ENCODE measurements around the gene RAP1GAP2. TPM values are rescaled to one million over a fixed set of nuclear protein-coding genes. Genes with fewer than 3 reads are reported as not detected.
"Not testable (repeated sequence)": the region's sequence is repeated elsewhere in the genome, so short reads cannot be mapped to it uniquely, and the experiment has no call there.

RAP1GAP2 gene
- total RNA-seq, 2 donors from 2014 or later = 77.3 to 109 TPM

DNA sequence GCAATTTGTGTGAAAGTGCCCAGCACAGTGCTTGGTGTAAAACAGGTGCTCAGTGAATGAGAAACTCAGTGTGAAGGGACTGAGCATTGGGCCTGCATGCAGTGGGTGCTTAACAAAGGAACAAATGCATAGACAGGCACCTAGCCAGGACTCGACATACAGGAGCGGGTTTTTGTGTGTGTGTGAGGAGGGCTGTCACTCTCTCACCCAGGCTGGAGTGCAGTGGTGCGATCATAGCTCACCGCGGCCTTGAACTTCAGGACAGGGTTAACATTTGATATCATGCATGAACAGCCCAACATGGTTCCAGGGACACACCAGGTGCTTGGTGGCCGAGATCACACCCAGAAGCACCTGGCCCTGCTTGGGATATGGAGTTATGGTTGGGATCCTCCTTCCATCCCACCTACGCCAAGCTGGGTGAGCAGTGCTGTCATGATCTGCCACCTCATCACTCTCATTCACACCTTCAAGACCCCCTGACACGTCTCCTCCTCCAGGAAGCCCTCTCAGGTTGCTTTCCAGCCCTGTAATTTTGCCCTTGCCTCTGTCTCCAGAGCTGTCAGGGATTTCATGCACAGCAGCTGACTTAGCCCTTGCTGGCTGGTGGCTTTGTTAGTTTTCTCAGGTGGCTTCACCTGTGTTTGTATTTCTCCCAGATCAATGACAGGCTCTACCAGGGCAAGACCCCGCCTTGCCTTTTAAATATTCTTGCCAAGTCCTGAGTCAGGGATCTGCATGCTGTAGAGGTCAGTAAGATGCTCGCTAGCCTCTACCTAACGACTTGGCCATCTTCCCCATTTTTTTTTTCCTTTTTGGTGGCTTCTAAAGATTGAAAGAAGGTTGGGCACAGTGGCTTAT is 200.8 kb downstream of the RAP1GAP2 start:
- no peaks in the 10 kb centered on the region for H3K9me3 ChIP-seq (ENCODE audit: control insufficient read depth, low read length, poor library complexity, severe bottlenecking)
- DNase-seq = no peak
- Mint-ChIP-seq H3K4me1 (peaks cover under 1% of the 10 kb centered on the region), H3K4me3 (no peak overlapping the region), H3K36me3 (ENCODE audit: low read depth) (peaks cover 9% of the 10 kb centered on the region), H3K27me3 (no peaks in the 10 kb centered on the region), H3K27ac (peak overlapping the region; percentile 29)
- ATAC-seq = no peak

DNA sequence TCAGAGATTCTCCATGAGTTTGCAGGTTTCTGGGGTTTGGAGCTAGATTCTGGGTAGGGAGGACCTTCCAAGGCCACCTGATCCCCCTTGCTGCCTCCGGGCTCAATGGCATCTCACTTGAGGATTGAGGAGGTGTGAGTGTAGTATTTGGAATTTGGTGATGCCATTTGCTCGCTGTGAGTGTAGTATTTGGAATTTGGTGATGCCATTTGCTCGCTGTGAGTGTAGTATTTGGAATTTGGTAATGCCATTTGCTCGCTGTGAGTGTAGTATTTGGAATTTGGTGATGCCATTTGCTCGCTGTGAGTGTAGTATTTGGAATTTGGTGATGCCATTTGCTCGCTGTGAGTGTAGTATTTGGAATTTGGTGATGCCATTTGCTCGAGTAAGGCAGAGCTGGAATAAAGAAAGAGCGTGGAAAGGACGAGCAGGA is 202.2 kb downstream of the RAP1GAP2 start:
- not testable (repeated sequence) for ATAC-seq; H3K36me3 Mint-ChIP-seq (ENCODE audit: low read depth); H3K27ac Mint-ChIP-seq; H3K4me1 Mint-ChIP-seq; H3K27me3 Mint-ChIP-seq; H3K4me3 Mint-ChIP-seq; DNase-seq; H3K9me3 ChIP-seq (ENCODE audit: control insufficient read depth, low read length, poor library complexity, severe bottlenecking)

DNA sequence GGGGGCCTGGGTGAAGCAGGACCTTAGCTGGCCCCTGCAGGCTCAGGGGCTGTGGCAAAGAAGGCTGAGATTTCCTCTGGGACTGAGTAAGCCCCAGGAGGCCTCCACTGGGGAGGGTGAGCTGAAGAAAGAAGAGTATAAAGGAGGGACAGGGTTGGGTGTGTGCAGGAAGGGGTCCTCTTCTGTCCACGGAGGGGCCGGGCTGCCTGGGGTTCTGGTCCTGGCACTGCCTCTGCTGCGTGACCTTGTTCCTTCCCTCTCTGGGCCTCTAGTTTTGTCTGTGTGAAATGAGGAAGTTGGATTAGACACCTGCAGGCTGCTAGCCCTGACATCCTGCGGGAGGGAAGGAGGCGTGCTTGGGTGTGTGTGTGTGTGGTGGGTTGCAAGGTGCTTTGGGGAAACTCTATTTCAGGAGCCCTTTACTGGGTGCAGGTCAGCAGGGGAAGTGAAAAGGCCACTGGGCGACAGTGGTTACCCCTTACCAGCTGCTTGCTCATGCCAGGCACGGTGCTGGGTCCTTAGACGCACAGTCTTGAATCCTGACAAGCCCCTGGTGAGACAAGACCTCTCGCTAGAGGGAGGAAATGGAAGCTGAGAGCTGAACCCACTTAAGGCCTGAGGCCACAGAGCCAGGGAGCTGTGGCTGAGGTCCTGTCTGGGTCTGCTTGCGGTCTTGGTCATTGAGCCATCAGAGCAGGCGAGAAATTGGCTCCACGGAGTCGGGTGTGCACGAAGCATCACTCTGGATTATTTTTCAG is 206.5 kb downstream of the RAP1GAP2 start:
- no peak for DNase-seq
- no peaks in the 10 kb centered on the region for H3K9me3 ChIP-seq (ENCODE audit: control insufficient read depth, low read length, poor library complexity, severe bottlenecking)

DNA sequence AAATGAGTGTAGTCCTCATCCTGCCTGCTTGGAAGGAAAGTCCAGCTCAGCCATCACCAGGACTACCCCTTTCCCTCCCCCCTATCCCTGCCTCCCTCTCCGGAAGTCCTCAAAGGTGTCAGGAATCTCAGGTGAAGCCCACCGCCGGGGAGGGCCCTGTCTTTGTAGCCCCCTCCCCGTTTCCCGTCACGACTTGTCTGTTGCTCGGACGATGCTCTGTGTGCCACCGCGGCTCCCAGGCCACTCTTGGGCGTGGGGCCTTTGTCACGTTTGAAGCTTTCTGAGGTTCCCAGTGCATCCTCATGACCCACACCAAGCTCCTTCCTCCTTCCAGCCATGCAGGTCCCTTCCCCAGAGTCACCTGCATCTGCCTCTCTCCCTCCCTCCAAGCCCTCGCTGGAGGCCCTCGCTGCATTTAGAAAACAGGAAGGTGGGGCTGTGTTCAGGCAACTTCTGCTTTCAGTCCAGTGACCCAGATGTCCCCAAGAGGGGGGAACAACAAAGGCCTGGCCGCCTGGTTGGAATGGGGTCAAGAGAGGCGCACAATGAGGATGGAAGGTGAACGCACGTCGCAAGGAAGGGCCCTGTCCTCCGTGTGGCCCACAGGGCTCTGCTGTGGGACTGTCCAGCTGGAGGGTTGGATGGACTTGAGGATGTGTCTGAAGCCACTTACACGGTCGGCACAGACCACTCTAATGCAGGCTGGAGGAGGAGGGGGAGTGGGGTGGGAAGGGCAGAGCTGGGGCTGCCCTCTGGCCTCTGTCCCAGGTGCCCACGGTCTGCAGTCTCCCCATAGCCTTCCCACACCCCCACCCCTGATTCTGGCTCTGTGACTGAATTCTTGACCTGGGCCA is 207.3 kb downstream of the RAP1GAP2 start:
- peak overlapping the region; percentile 69 for H3K27ac Mint-ChIP-seq
- ATAC-seq (peak; percentile 36), DNase-seq (no peak)
- peaks cover 9% of the 10 kb centered on the region for H3K36me3 Mint-ChIP-seq (ENCODE audit: low read depth)
- H3K4me3 Mint-ChIP-seq = peak overlapping the region; percentile 75
- H3K27me3 Mint-ChIP-seq = no peaks in the 10 kb centered on the region
- no peaks in the 10 kb centered on the region for H3K9me3 ChIP-seq (ENCODE audit: control insufficient read depth, low read length, poor library complexity, severe bottlenecking)
- peaks cover 14% of the 10 kb centered on the region for H3K4me1 Mint-ChIP-seq

More for the DNA sequence above, 206.5 kb downstream of the RAP1GAP2 start:
- Mint-ChIP-seq H3K27ac (peak overlapping the region; percentile 69), H3K4me3 (peak overlapping the region; percentile 64), H3K4me1 (peaks cover 13% of the 10 kb centered on the region), H3K36me3 (ENCODE audit: low read depth) (peaks cover 14% of the 10 kb centered on the region), H3K27me3 (no peaks in the 10 kb centered on the region)
- peak; percentile 32 for ATAC-seq

GRCh38 chr17:3004150-3004801 is 208.0 kb downstream of the RAP1GAP2 start:
- Mint-ChIP-seq H3K36me3 (ENCODE audit: low read depth) (peaks cover 7% of the 10 kb centered on the region), H3K4me1 (peaks cover 14% of the 10 kb centered on the region), H3K27ac (peak overlapping the region; percentile 69), H3K27me3 (no peaks in the 10 kb centered on the region), H3K4me3 (peak overlapping the region; percentile 75)
- DNase-seq (peak in 1 of 3 donors; percentile 54), ATAC-seq (peak; percentile 81)
- H3K9me3 ChIP-seq (ENCODE audit: control insufficient read depth, low read length, poor library complexity, severe bottlenecking) = no peaks in the 10 kb centered on the region

DNA sequence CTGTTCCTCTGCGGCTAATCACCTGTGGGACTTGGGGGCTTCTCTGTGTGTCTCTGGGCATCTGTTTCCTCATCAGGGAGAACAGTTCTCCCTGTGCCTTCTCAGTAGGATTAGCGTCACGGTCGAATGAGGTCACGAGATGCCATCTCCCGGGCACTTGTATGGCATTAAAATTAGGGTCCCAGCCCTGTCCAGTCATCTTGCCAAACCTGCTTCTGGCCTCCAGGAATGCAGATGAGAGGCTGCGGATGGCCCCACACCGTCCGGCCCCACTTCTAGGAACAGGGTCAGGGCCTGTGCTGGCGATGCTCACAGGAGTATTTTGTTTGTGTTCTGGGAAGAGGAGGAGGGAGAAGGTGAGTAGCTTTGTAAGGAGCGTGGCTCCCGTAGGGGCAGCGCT is 208.7 kb downstream of the RAP1GAP2 start:
- H3K27me3 Mint-ChIP-seq = no peaks in the 10 kb centered on the region
- ATAC-seq (no peak), DNase-seq (no peak)
- peaks cover 17% of the 10 kb centered on the region for H3K4me1 Mint-ChIP-seq
- H3K4me3 Mint-ChIP-seq = no peak overlapping the region
- H3K27ac Mint-ChIP-seq = peak overlapping the region; percentile 69
- H3K9me3 ChIP-seq (ENCODE audit: control insufficient read depth, low read length, poor library complexity, severe bottlenecking) = no peaks in the 10 kb centered on the region
- peaks cover 7% of the 10 kb centered on the region for H3K36me3 Mint-ChIP-seq (ENCODE audit: low read depth)

DNA sequence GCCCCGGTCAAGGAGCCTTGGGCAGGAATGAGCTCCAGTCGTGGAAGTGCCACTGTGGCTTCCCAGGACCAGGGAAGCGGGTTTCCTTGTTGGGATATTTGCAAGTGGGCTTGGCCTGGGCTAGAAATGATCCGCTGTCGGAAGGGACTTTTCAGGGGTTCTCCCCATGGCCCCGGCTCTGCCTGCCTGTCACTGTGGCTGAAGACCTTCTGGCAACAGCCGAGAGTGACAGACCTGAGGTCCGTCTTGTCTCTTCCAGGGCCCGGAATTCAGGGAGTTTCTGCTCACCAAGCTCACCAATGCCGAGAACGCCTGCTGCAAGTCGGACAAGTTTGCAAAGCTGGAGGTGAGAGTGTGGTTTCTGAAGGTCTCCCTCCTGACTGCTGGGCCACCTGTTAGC is 209.5 kb downstream of the RAP1GAP2 start:
- no peak overlapping the region for H3K4me3 Mint-ChIP-seq
- peaks cover 17% of the 10 kb centered on the region for H3K4me1 Mint-ChIP-seq
- no peak for ATAC-seq
- H3K27ac Mint-ChIP-seq = peak overlapping the region; percentile 69
- H3K9me3 ChIP-seq (ENCODE audit: control insufficient read depth, low read length, poor library complexity, severe bottlenecking) = no peaks in the 10 kb centered on the region
- no peak for DNase-seq
- H3K27me3 Mint-ChIP-seq = no peaks in the 10 kb centered on the region
- H3K36me3 Mint-ChIP-seq (ENCODE audit: low read depth) = peaks cover 7% of the 10 kb centered on the region

DNA sequence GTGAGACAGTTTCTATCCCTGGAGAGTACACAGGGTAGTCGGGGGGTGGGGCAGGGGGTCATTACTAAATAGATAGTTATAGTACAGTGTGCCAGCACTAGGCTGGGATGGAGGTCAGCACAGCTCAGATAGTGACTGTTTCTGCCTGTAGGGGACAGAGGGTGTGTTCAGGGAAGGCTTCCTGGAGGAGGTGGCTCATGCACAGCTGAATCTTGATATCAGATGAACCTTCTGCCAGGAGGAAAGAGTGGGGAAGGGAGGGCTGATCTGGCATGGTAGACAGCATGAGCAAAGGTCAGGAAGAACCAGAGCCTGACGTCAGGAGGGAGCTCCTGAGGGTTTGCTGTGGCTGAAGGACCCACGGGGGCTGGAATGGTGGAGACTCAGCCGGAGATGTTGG is 210.6 kb downstream of the RAP1GAP2 start:
- Mint-ChIP-seq H3K27me3 (no peaks in the 10 kb centered on the region), H3K36me3 (ENCODE audit: low read depth) (peaks cover 7% of the 10 kb centered on the region), H3K4me3 (no peak overlapping the region), H3K27ac (peak overlapping the region; percentile 41), H3K4me1 (peaks cover 17% of the 10 kb centered on the region)
- ATAC-seq (no peak), DNase-seq (no peak)
- H3K9me3 ChIP-seq (ENCODE audit: control insufficient read depth, low read length, poor library complexity, severe bottlenecking) = no peaks in the 10 kb centered on the region

DNA sequence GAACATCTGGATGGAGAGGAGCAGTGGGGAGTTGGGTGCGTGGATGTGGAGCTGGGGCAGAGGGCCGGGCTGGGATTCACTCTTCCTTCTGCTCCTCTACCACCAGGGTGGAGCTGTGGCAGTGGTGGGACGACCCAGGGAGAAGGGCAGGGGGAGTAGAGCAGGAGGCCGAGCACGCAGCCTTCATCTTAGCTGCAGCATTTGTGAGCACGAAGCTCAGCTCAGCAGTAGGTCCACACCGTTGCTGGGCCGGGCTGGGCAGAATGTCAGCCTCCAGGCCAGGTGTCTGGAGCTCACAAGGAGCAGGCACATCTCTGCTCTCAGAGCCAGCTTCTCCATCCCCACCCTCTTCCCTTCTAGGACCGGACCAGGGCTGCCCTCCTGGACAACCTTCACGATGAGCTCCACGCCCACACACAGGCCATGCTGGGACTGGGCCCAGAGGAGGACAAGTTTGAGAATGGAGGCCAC is 211.4 kb downstream of the RAP1GAP2 start:
- H3K27ac Mint-ChIP-seq = peak overlapping the region; percentile 41
- peaks cover 9% of the 10 kb centered on the region for H3K36me3 Mint-ChIP-seq (ENCODE audit: low read depth)
- no peak for DNase-seq
- no peak for ATAC-seq
- H3K27me3 Mint-ChIP-seq = no peaks in the 10 kb centered on the region
- peaks cover 13% of the 10 kb centered on the region for H3K4me1 Mint-ChIP-seq
- H3K9me3 ChIP-seq (ENCODE audit: control insufficient read depth, low read length, poor library complexity, severe bottlenecking) = no peaks in the 10 kb centered on the region
- no peak overlapping the region for H3K4me3 Mint-ChIP-seq

GRCh38 chr17:3008336-3009288 is 212.4 kb downstream of the RAP1GAP2 start:
- H3K4me3 Mint-ChIP-seq = no peak overlapping the region
- no peaks in the 10 kb centered on the region for H3K9me3 ChIP-seq (ENCODE audit: control insufficient read depth, low read length, poor library complexity, severe bottlenecking)
- H3K27ac Mint-ChIP-seq = no peak overlapping the region
- H3K27me3 Mint-ChIP-seq = no peaks in the 10 kb centered on the region
- peaks cover 9% of the 10 kb centered on the region for H3K36me3 Mint-ChIP-seq (ENCODE audit: low read depth)
- DNase-seq (no peak), ATAC-seq (no peak)
- peaks cover 8% of the 10 kb centered on the region for H3K4me1 Mint-ChIP-seq

DNA sequence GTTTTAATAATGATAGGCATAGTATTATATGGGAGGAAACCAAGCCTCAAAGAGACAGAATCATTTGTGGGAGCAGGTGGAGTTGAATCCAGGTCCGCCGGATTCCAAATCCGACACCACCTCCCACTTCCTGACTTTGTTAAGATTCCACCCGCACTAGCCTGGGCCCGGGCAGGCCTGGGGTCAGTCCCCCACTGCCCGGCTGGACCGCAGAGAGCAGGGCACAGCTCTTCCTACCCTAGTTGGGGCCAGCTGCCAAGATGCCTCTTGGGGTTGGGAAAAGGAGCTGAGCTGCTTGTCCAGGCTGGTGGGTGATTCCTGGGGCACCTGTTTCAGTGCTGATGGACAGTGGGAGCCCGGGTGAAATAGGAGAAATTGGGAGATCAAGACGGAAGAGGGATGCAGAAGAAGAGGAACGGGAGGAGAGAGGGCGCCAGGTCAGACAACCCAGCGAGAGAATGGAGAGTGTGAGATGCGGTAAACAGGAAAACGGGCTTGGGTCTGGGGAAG is 213.2 kb downstream of the RAP1GAP2 start:
- peak overlapping the region; percentile 89 for H3K27ac Mint-ChIP-seq
- no peaks in the 10 kb centered on the region for H3K27me3 Mint-ChIP-seq
- ATAC-seq (no peak), DNase-seq (no peak)
- H3K4me1 Mint-ChIP-seq = peaks cover 8% of the 10 kb centered on the region
- no peaks in the 10 kb centered on the region for H3K9me3 ChIP-seq (ENCODE audit: control insufficient read depth, low read length, poor library complexity, severe bottlenecking)
- no peak overlapping the region for H3K4me3 Mint-ChIP-seq
- H3K36me3 Mint-ChIP-seq (ENCODE audit: low read depth) = peaks cover 9% of the 10 kb centered on the region
